ENCODE data around the gene NKX6-1.

Gene NKX6-1

DNA sequence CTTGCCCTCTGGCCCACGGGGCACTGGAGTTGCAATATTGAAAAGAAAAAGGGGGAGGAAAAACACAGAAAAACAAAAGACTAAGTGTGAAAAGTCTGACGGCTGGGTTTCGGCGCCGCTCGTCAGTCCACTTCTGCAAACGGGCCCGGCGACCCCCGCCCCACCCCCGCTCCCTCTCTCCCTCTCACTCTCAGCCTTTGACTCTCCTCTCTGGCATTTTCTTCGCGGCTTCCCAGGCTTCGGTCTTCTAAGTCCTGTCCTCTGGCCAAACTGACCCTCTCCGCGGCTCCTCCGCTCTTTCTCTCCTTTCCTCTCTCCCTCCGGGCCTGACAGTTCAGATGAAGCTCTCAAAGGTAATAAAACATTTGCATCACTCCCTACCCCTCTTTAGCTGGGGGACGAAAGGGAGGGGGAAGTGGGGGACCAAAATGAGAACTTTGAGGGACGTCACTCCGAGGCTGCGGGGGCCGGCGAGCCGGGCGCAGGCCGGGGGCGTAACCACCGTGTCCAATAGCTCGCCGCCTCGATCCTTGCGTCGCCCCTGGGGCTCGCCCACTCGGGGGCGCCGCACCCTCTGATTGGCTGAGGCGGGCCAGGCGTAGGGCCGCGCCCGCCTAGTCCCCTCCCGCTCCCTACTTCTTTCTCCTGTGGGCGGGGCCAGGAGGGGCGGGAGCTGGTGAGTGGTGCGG, at the start of gene NKX6-1:
TSS of gene NKX6-1 (minus strand) at position 358 of the 689 bp plus-strand sequence. CDS start 1,064 bp downstream, outside the sequence.
- DNase-seq (ENCODE audit: low read depth in 2 of 2) = no peak

GRCh38 chr4:84547211-84547610, 48.1 kb upstream of the NKX6-1 start:
- DNase-seq (ENCODE audit: low read depth in 2 of 2) = no peak

DNA sequence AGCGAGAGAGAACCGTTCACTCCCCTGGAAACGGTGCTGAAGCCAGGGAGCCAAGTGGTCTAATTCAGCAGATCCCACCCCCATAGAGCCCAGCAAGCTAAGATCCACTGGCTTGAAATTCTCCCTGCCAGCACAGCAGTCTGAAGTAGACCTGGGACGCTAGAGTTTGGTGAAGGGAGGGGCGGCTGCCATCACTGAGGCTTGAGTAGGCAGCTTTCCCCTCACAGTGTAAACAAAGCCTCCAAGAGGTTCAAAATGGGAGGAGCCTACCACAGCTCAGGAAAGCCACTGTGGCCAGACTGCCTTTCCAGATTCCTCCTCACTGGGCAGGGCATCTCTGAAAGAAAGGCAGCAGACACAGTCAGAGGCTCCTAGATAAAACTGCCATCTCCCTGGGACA, 46.0 kb upstream of the NKX6-1 start:
- DNase-seq (ENCODE audit: low read depth in 2 of 2) = no peak

- DNase-seq (ENCODE audit: low read depth in 2 of 2) = no peak
Observed at GRCh38 chr4:84535901-84536300, 36.8 kb upstream of the NKX6-1 start.

DNA sequence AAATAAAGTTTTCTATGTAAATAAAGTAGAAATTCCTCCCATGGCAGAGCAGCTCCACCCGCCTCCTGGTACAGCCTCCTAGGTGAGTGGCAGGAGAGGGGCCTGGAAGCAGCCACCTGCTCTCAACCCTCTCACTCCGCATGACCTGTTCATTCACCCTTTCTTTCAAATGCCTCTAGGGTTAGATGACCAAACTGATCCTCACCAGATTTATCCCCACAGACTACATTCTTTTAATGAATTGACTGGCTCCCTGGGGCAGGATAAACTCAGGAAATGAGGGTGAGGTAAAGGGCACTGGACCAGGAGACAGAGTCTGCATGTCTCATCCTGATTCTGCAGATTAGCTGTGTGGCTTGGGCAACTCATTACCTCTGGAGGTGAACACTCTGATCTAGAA, 32.6 kb upstream of the NKX6-1 start:
- DNase-seq (ENCODE audit: low read depth in 2 of 2) = no peak

- DNase-seq (ENCODE audit: low read depth in 2 of 2) = no peak
Observed at GRCh38 chr4:84530871-84531270, 31.8 kb upstream of the NKX6-1 start.

- DNase-seq (ENCODE audit: low read depth in 2 of 2) = no peak
Observed at GRCh38 chr4:84530454-84530853, 31.4 kb upstream of the NKX6-1 start.

- no peak for DNase-seq (ENCODE audit: low read depth in 2 of 2)
Observed at GRCh38 chr4:84529169-84529751, 30.2 kb upstream of the NKX6-1 start.

GRCh38 chr4:84527391-84527790, 28.3 kb upstream of the NKX6-1 start:
- DNase-seq (ENCODE audit: low read depth in 2 of 2) = no peak

GRCh38 chr4:84515075-84515474, 16.0 kb upstream of the NKX6-1 start:
- no peak for DNase-seq (ENCODE audit: low read depth in 2 of 2)

DNA sequence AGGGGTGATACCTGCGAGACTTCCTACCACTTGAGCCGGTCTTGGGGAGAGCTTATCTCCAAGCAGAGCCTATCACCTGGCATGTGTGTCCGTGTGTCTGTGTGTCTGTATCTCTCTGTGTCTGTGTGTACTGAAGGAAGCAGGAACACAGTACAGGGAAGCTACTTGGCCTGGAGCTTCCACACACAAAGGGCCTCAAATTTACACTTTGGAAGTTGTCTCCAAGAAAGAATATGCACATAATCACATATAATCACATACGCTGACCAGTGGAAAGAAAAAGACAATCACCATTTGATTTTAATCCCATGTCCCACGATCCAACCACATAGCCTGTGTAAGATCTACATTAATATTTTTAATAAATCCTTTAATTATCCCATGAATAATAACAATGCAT, 13.2 kb upstream of the NKX6-1 start:
- DNase-seq (ENCODE audit: low read depth in 2 of 2) = no peak

DNA sequence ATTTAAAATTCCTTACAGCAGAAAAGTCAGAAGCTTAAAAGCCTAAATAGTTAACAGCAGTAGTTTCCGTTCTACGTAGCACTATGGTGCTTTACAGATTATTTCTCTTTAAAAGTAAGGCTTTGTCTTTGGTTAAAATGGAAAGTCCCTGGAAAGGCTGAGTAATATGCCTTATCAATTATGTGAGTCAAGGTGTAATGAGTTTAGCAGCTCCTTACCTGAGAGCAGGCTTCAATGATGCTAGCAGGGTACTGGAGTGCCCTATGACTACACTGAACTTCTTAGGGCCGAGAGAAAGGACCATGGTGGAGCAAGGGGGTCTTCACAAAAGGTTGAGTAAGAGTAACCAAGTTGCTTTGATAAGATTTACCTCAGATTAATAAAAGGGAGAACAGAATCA, 12.6 kb upstream of the NKX6-1 start:
- DNase-seq (ENCODE audit: low read depth in 2 of 2) = no peak

DNA sequence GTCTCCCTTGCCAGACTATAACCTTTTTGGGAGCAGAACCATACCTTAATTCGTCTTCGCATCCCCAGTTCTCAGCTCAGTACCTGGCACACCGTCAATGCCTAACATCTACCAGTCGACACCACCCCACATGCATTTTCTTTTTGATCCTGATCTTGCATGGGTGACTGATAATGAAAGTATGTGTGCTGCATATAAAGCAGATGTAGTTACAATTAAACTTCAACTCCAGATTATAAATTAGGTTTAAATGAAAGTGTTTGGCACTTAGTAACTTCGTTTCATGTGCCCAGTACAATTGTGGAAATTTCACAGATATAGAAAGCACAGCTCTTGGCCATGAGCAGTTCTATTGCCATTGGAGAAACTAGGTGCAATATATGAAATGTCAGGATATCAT, 8.8 kb upstream of the NKX6-1 start:
- no peak for DNase-seq (ENCODE audit: low read depth in 2 of 2)

- no peak for DNase-seq (ENCODE audit: low read depth in 2 of 2)
Observed at GRCh38 chr4:84504821-84505220, 5.7 kb upstream of the NKX6-1 start.

DNA sequence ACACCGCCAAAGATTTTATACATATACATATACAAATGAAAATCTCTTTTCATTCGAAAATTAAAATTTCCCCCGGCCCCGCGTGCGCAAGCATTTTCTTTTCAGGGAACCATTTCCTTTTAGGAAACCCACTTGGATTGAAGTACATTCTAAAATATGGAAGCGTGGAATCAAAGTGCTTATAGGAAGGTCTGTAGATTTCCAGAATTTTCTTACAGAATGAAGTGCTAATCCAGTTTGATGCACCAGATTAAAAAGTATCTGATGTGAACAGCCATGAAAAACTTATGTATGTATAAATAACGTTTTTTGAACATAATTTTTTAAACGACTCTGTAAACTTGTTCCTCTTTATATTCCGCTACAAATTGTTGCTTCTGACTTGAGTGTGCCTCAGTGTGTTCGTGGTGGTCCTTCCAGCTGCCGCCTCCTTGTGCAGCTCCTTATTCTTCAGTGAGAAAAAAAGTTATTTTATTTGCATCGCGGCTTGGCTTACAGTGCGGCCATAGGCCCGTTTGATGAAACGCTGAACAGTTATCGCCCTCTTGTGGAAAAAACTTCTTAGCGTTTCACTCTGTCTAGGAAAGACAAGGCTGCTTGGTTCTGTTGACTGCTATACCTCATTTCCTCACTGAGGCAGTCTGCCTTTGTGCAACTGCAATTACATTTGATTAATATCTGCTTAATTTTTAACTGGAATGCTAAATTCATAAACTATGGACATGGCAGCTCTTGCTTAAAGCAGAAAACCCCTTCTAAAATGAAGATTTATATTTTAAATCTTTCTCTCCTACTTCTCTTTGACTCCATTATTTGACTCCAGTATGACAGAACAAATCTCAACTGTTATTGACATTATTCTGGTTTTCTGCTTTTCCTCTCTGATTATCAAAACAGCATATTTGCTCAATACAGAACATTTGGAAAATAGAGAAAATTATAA, 4.7 kb upstream of the NKX6-1 start:
- DNase-seq (ENCODE audit: low read depth in 2 of 2) = no peak

DNA sequence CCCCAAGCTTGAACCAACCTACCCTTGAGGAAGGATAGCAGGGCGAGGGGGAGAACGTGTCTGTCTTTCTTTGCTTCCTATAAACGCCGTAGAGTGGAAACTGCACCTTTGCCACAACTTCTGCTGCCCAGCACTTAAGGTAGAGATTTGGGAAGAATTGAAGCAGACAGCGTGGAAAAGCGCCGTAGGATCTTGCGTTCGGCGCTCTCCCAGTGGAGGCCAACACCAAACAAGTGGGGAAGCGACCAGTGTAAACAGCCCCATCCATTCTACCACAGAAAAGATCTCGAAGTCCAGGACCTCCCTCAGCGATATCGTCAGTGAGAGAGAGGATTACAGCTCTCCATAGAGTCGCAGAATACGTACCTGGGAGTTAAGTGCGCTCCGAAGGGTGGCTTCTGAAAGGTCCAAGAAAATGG, 3.9 kb upstream of the NKX6-1 start:
- DNase-seq (ENCODE audit: low read depth in 2 of 2) = no peak

DNA sequence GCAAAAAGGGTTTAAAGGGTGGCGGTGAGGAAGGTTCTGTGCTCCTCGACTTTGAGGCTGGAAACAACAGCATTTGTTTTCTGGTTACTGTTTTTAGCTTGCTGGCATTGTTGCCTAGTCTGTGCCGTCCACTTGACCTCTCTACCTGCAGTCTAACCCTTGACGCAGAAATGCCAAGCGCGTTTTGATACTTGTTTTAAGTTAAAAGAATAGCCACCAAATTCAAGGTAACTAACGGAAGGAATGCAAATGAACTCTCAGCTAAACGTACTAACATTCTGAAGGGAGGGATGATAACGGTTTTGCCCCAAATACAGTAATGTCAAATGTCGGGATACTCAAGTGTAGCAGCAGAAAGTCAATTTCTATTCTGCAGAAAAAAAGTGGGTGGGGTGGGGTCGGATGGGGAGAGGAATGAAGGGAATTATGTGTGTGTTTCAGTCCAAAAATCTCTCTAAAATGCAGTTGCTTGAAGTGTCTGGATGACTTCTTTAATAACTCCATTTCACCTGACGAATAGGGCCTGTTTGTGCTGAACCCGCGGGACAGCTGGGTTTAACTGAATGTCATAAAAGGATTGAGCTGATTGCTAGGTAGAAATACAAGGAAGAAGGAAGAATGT, 3.4 kb upstream of the NKX6-1 start:
- DNase-seq (ENCODE audit: low read depth in 2 of 2) = no peak

- DNase-seq (ENCODE audit: low read depth in 2 of 2) = no peak
Observed at GRCh38 chr4:84501721-84502267, 2.7 kb upstream of the NKX6-1 start.

GRCh38 chr4:84501202-84501503, 2.1 kb upstream of the NKX6-1 start:
- DNase-seq (ENCODE audit: low read depth in 2 of 2) = no peak

- no peak for DNase-seq (ENCODE audit: low read depth in 2 of 2)
Observed at GRCh38 chr4:84500386-84501201, 1.5 kb upstream of the NKX6-1 start.

GRCh38 chr4:84499624-84499982, 511 bp upstream of the NKX6-1 start:
- DNase-seq (ENCODE audit: low read depth in 2 of 2) = no peak

Data from activated CD8-positive, alpha-beta memory T cell treated with anti-CD3 and anti-CD28 coated beads for 4 hours (primary cell).